HepG2 (cell line): ENCODE results near the gene PBX2. TPM values are rescaled to one million over a fixed set of nuclear protein-coding genes. Genes with fewer than 3 reads are reported as not detected.

Experiments
- ELF1 ChIP-seq: sonication (generic); formaldehyde crosslinking; IDR thresholded peaks from 2 replicates; pipeline ENCODE4 v1.4.0; 2020; ENCODE audit warnings: missing genetic modification reagents
- PCBP2 ChIP-seq: fragments of 200-400 bp; formaldehyde crosslinking; optimal IDR thresholded peaks from 2 replicates; pipeline ENCODE3; 2018; ENCODE audit warnings: low read length, low read depth; ENCODE audit not compliant: poor library complexity, severe bottlenecking
- ZNF468 ChIP-seq: sonication (generic); formaldehyde crosslinking; IDR thresholded peaks from 2 replicates; pipeline ENCODE4 v1.8.0; 2022; ENCODE audit warnings: mild to moderate bottlenecking, moderate library complexity, missing genetic modification reagents
- polyA plus RNA-seq, 8 experiments: library from polyadenylated mRNA; depleted of rRNA in 3 of 8; stranded (reverse) in 7 of 8; unstranded in 1 of 8; fragments of >200 nt; fragmentation: Illumina TruSeq in 4 of 8; extraction: Trizol in 4 of 8; gene quantifications; 2 replicates each; pipeline versions ENCODE4 v1.2.1 to v1.2.3, GENCODE V29; 2011 to 2016; ENCODE audit warnings: low read depth in 4 of 8, missing spikeins in 1 of 8, mixed read lengths in 1 of 8; ENCODE audit not compliant: insufficient read depth in 1 of 8
- total RNA-seq, 5 experiments: library from RNA; depleted of rRNA; stranded (reverse); fragments of >200 nt; fragmentation: Illumina TruSeq; extraction: Trizol; gene quantifications; 2 replicates each; pipeline ENCODE4 v1.2.3, GENCODE V29; 2016; ENCODE audit warnings: low read depth in 1 of 5
- TF ChIP-seq, protein P1 (sequence below): sonication (generic); formaldehyde crosslinking; IDR thresholded peaks from 2 replicates; pipeline ENCODE4 v1.4.0; 2020; ENCODE audit warnings: missing genetic modification reagents, borderline replicate concordance
- TF ChIP-seq, protein P2 (sequence below): sonication (generic); formaldehyde crosslinking; IDR thresholded peaks from 2 replicates; pipeline ENCODE4 v1.5.1; 2020; ENCODE audit warnings: mild to moderate bottlenecking, missing genetic modification reagents

Gene PBX2
- total and polyA plus RNA-seq, 2 of the 13 experiments (the other 11 are each of a cell fraction or from before 2014, with no cell fraction given): 42.3 to 77.8 TPM

DNA sequence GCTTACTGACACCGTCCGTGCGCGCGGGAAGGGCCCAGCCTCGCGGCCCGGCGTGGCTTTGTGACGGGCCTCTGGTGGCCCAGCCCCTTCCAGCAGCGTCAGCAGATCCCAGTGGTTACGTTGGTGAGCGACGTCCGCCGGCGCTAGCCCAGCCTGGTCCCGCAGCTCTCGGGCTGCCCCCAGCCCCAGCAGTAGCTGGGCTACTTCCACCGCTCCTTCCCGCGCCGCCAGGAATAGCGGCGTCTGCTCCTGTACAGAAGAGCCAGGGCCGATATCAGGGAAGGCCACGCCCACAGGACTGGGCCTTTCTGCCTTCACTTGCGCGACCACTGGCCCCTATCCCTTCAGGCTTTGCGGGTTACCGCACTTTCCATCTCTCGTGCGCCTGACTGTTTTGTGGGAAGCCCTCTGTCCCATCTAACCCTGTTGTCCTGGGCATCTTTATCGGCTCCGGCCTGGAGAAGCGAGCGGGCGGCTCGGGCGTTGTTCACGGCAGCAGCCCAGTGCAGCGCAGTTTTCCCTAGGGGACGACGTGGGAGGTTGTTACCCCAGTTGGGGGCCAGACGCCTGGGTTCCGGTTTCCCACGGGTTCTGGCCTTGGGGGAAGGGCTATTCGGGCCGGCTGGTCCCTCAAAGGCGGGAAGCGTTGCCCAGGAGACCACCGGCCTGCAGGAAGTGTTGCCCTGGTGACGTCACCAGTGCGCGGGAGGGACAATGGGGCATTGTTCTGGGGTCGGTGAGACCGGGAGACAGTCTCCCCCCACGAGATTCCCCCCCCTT is 6.1 kb upstream of the PBX2 start (continued):
- TF ChIP-seq, protein P1, sequence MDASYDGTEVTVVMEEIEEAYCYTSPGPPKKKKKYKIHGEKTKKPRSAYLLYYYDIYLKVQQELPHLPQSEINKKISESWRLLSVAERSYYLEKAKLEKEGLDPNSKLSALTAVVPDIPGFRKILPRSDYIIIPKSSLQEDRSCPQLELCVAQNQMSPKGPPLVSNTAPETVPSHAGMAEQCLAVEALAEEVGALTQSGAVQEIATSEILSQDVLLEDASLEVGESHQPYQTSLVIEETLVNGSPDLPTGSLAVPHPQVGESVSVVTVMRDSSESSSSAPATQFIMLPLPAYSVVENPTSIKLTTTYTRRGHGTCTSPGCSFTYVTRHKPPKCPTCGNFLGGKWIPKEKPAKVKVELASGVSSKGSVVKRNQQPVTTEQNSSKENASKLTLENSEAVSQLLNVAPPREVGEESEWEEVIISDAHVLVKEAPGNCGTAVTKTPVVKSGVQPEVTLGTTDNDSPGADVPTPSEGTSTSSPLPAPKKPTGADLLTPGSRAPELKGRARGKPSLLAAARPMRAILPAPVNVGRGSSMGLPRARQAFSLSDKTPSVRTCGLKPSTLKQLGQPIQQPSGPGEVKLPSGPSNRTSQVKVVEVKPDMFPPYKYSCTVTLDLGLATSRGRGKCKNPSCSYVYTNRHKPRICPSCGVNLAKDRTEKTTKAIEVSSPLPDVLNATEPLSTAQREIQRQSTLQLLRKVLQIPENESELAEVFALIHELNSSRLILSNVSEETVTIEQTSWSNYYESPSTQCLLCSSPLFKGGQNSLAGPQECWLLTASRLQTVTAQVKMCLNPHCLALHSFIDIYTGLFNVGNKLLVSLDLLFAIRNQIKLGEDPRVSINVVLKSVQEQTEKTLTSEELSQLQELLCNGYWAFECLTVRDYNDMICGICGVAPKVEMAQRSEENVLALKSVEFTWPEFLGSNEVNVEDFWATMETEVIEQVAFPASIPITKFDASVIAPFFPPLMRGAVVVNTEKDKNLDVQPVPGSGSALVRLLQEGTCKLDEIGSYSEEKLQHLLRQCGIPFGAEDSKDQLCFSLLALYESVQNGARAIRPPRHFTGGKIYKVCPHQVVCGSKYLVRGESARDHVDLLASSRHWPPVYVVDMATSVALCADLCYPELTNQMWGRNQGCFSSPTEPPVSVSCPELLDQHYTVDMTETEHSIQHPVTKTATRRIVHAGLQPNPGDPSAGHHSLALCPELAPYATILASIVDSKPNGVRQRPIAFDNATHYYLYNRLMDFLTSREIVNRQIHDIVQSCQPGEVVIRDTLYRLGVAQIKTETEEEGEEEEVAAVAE (CRISPR knock-in tag): no peak; the same call in 1 of the 2 replicates
- TF ChIP-seq ZNF468 (CRISPR knock-in tag) (no peak), ELF1 (CRISPR knock-in tag) (peak; percentile 76), PCBP2 (no peak)
- TF ChIP-seq, protein P2, sequence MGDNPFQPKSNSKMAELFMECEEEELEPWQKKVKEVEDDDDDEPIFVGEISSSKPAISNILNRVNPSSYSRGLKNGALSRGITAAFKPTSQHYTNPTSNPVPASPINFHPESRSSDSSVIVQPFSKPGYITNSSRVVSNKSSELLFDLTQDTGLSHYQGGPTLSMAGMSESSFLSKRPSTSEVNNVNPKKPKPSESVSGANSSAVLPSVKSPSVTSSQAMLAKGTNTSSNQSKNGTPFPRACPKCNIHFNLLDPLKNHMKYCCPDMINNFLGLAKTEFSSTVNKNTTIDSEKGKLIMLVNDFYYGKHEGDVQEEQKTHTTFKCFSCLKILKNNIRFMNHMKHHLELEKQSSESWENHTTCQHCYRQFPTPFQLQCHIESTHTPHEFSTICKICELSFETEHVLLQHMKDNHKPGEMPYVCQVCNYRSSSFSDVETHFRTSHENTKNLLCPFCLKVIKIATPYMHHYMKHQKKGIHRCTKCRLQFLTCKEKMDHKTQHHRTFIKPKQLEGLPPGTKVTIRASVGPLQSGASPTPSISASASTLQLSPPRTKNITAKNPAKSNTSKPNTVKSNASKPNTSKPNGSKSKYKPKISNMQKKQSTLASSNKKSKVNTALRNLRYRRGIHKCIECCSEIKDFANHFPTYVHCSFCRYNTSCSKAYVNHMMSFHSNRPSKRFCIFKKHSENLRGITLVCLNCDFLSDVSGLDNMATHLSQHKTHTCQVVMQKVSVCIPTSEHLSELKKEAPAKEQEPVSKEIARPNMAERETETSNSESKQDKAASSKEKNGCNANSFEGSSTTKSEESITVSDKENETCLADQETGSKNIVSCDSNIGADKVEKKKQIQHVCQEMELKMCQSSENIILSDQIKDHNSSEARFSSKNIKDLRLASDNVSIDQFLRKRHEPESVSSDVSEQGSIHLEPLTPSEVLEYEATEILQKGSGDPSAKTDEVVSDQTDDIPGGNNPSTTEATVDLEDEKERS (CRISPR knock-in tag): peak; percentile 92
